Vagina (tissue), 2 donors: ENCODE data around the gene LIMCH1.

Experiments used
- POLR2A ChIP-seq, 2 donors: fragments of 450-650 bp; IDR thresholded peaks; one replicate each; pipeline ENCODE4 v1.6.1; 2017; ENCODE audit warnings: antibody characterized with exemption in 2 of 2, mild to moderate bottlenecking in 2 of 2, moderate library complexity in 2 of 2
- TF ChIP-seq, protein P1 (sequence below), 3 experiments: fragments of 450-650 bp in 2 of 3; fragments of 200-600 bp in 1 of 3; sonication (generic) in 1 of 3; IDR thresholded peaks; one replicate each; pipeline ENCODE4 v1.5.1; 2017 to 2019; ENCODE audit warnings: antibody characterized with exemption in 3 of 3, mild to moderate bottlenecking in 2 of 3, moderate library complexity in 2 of 3

DNA sequence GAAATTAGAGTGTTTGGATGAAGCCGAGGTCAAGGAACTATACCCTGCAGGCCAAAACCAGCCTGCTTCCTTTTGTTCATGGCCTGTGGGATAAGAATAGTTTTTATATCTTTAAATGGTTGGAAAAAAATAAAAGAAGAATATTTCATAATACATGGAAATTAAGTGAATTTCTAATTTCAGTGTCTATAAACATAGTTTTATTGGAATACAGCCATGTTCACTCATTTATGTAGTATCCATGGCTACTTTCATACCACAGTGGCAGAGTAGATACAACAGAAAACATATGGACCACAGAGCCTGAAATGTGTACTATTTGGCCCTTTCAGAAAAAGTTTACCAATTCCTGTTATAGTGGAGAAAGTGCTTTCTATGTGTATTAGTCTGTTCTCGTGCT is 13.6 kb downstream of the LIMCH1 start:
- TF ChIP-seq POLR2A (IDR thresholded peaks at IDR 0.05): no peak
- TF ChIP-seq, protein P1, sequence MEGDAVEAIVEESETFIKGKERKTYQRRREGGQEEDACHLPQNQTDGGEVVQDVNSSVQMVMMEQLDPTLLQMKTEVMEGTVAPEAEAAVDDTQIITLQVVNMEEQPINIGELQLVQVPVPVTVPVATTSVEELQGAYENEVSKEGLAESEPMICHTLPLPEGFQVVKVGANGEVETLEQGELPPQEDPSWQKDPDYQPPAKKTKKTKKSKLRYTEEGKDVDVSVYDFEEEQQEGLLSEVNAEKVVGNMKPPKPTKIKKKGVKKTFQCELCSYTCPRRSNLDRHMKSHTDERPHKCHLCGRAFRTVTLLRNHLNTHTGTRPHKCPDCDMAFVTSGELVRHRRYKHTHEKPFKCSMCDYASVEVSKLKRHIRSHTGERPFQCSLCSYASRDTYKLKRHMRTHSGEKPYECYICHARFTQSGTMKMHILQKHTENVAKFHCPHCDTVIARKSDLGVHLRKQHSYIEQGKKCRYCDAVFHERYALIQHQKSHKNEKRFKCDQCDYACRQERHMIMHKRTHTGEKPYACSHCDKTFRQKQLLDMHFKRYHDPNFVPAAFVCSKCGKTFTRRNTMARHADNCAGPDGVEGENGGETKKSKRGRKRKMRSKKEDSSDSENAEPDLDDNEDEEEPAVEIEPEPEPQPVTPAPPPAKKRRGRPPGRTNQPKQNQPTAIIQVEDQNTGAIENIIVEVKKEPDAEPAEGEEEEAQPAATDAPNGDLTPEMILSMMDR (IDR thresholded peaks at IDR 0.05): no peak
